ENCODE data around the gene OSBPL3. TPM values are rescaled to one million over a fixed set of nuclear protein-coding genes. Genes with fewer than 3 reads are reported as not detected.

Gene OSBPL3
- total and polyA plus RNA-seq, 2 donors (not counting 1 experiment from before 2014, with no cell fraction given), result 13.5 to 67.6 TPM

- Histone ChIP-seq H2AFZ (ENCODE audit: insufficient read depth, low read depth, low read length, poor library complexity, severe bottlenecking) (peak overlapping the region; percentile 21), H3K36me3 (replicated peaks in 1 of 2; ENCODE audit: control extremely low read depth in 1 of 2, control insufficient read depth in 1 of 2, extremely low read depth in 1 of 2, insufficient read depth in 2 of 2, low read length in 1 of 2) (peaks cover 0 to 9% of the 10 kb centered on the region in 2 experiments), H3K79me2 (ENCODE audit: control insufficient read depth, insufficient read depth, low read length) (no peaks in the 10 kb centered on the region), H3K4me2 (replicated peaks; ENCODE audit: low read depth, low read length, poor library complexity, severe bottlenecking) (peak overlapping the region; percentile 24), H4K20me1 (ENCODE audit: control insufficient read depth, insufficient read depth, low read length, poor library complexity, severe bottlenecking) (no peaks in the 10 kb centered on the region), H3K27me3 (replicated peaks in 1 of 4; ENCODE audit: control extremely low read depth in 1 of 4, control insufficient read depth in 3 of 4, insufficient read depth in 4 of 4, low read length in 3 of 4) (no peaks in the 10 kb centered on the region), H3K4me1 (ENCODE audit: control insufficient read depth in 2 of 2, insufficient read depth in 2 of 2, low read length in 2 of 2) (peaks cover 9 to 10% of the 10 kb centered on the region in 2 donors), H3K9me3 (ENCODE audit: control extremely low read depth in 1 of 3, control insufficient read depth in 2 of 3, insufficient read depth in 1 of 3, low read length in 2 of 3) (peaks cover 0 to 4% (median 0%) of the 10 kb centered on the region in 3 donors), H3K4me3 (ENCODE audit: control extremely low read depth in 1 of 5, extremely low read depth in 1 of 5, insufficient read depth in 1 of 5, low read depth in 2 of 5, low read length in 4 of 5) (no peak overlapping the region), H3K9ac (ENCODE audit: low read length) (no peak overlapping the region), H3K27ac (ENCODE audit: low read length in 2 of 2) (peak overlapping the region in 1 of 2 donors; percentile 6)
- ChIA-PET CTCF (no interaction called here), POLR2A (no interaction called here)
- DNase-seq (no peak), ATAC-seq (ENCODE audit: low read depth) (no peak)
- 52% methylated on average over 2 of the region's 9 CpGs for WGBS (ENCODE audit: insufficient coverage)
- Mint-ChIP-seq H3K9me3 (ENCODE audit: insufficient read depth) (no peaks in the 10 kb centered on the region), H3K27me3 (no peaks in the 10 kb centered on the region), H3K4me1 (peaks cover 18% of the 10 kb centered on the region), H3K27ac (no peak overlapping the region), H3K4me3 (no peak overlapping the region)
- no peak for TF ChIP-seq CTCF (IDR thresholded peaks at IDR 0.05)
- TF ChIP-seq EZH2 (IDR thresholded peaks at IDR 0.05; ENCODE audit: borderline replicate concordance, insufficient read depth, low read depth, low read length, poor library complexity, severe bottlenecking), result no peak
- intact Hi-C loops (cut with micrococcal nuclease), result no loop called here
Observed at GRCh38 chr7:24793982-24794648, 185.9 kb downstream of the OSBPL3 start.

GRCh38 chr7:24788961-24789576 lies 190.9 kb downstream of the OSBPL3 start:
- Mint-ChIP-seq H3K4me1 (peaks cover 10% of the 10 kb centered on the region), H3K9me3 (ENCODE audit: insufficient read depth) (no peaks in the 10 kb centered on the region), H3K27ac (no peak overlapping the region), H3K4me3 (no peak overlapping the region), H3K27me3 (no peaks in the 10 kb centered on the region)
- Histone ChIP-seq H4K20me1 (ENCODE audit: control insufficient read depth, insufficient read depth, low read length, poor library complexity, severe bottlenecking) (no peaks in the 10 kb centered on the region), H3K9me3 (ENCODE audit: control extremely low read depth in 1 of 3, control insufficient read depth in 2 of 3, insufficient read depth in 1 of 3, low read length in 2 of 3) (peaks cover 0 to 5% (median 0%) of the 10 kb centered on the region in 3 donors), H3K4me1 (ENCODE audit: control insufficient read depth in 2 of 2, insufficient read depth in 2 of 2, low read length in 2 of 2) (peaks cover 3 to 4% of the 10 kb centered on the region in 2 donors), H3K4me2 (replicated peaks; ENCODE audit: low read depth, low read length, poor library complexity, severe bottlenecking) (no peak overlapping the region), H2AFZ (ENCODE audit: insufficient read depth, low read depth, low read length, poor library complexity, severe bottlenecking) (no peak overlapping the region), H3K36me3 (replicated peaks in 1 of 2; ENCODE audit: control extremely low read depth in 1 of 2, control insufficient read depth in 1 of 2, extremely low read depth in 1 of 2, insufficient read depth in 2 of 2, low read length in 1 of 2) (no peaks in the 10 kb centered on the region), H3K9ac (ENCODE audit: low read length) (no peak overlapping the region), H3K27me3 (replicated peaks in 1 of 4; ENCODE audit: control extremely low read depth in 1 of 4, control insufficient read depth in 3 of 4, insufficient read depth in 4 of 4, low read length in 3 of 4) (peaks cover 0 to 2% (median 0%) of the 10 kb centered on the region in 4 experiments), H3K4me3 (ENCODE audit: control extremely low read depth in 1 of 5, extremely low read depth in 1 of 5, insufficient read depth in 1 of 5, low read depth in 2 of 5, low read length in 4 of 5) (no peak overlapping the region), H3K79me2 (ENCODE audit: control insufficient read depth, insufficient read depth, low read length) (no peaks in the 10 kb centered on the region), H3K27ac (ENCODE audit: low read length in 2 of 2) (no peak overlapping the region)
- intact Hi-C loops (cut with micrococcal nuclease), result no loop called here
- ChIA-PET POLR2A (no interaction called here), CTCF (no interaction called here)
- WGBS (ENCODE audit: insufficient coverage), result 100% methylated on average over 7 of the region's 10 CpGs
- TF ChIP-seq CTCF (IDR thresholded peaks at IDR 0.05) (no peak), EZH2 (IDR thresholded peaks at IDR 0.05; ENCODE audit: borderline replicate concordance, insufficient read depth, low read depth, low read length, poor library complexity, severe bottlenecking) (no peak)
- ATAC-seq (ENCODE audit: low read depth) (no peak), DNase-seq (no peak)

All from B cell (primary cell).